HG03558 (cell line): ENCODE measurements around the gene CDYL.
"Not testable (repeated sequence)": the region's sequence is repeated elsewhere in the genome, so short reads cannot be mapped to it uniquely, and the experiment has no call there.

Experiments
- ATAC-seq: cut with Tn5 transposase; IDR thresholded peaks from one replicate; pipeline ENCODE4 v1.9.1; 2021; ENCODE audit warnings: moderate number of reproducible peaks; ENCODE audit not compliant: unreplicated experiment; ENCODE audit errors: extremely low read depth

Gene CDYL

GRCh38 chr6:4828187-4828698 lies 52.0 kb downstream of the CDYL start:
- no peak for ATAC-seq

GRCh38 chr6:4829089-4829488 lies 52.9 kb downstream of the CDYL start:
- no peak for ATAC-seq

GRCh38 chr6:4835540-4835939 lies 59.3 kb downstream of the CDYL start:
- ATAC-seq = not testable (repeated sequence)

GRCh38 chr6:4840169-4840568 lies 64.0 kb downstream of the CDYL start:
- ATAC-seq = no peak

GRCh38 chr6:4844108-4844507 lies 67.9 kb downstream of the CDYL start:
- no peak for ATAC-seq

GRCh38 chr6:4846387-4846786 lies 70.2 kb downstream of the CDYL start:
- ATAC-seq = no peak

- ATAC-seq = no peak
Observed at GRCh38 chr6:4848382-4849068, 72.3 kb downstream of the CDYL start.

GRCh38 chr6:4849226-4850022 lies 73.2 kb downstream of the CDYL start:
- no peak for ATAC-seq

GRCh38 chr6:4851035-4851434 lies 74.8 kb downstream of the CDYL start:
- ATAC-seq = no peak

- not testable (repeated sequence) for ATAC-seq
Observed at GRCh38 chr6:4852186-4852585, 76.0 kb downstream of the CDYL start.

- no peak for ATAC-seq
Observed at GRCh38 chr6:4852938-4853337, 76.7 kb downstream of the CDYL start.

- no peak for ATAC-seq
Observed at GRCh38 chr6:4853349-4853748, 77.1 kb downstream of the CDYL start.

- no peak for ATAC-seq
Observed at GRCh38 chr6:4853782-4854511, 77.7 kb downstream of the CDYL start.

GRCh38 chr6:4856785-4857184 lies 80.6 kb downstream of the CDYL start:
- ATAC-seq = no peak

- no peak for ATAC-seq
Observed at GRCh38 chr6:4858194-4859015, 82.2 kb downstream of the CDYL start.

GRCh38 chr6:4860387-4860786 lies 84.2 kb downstream of the CDYL start:
- no peak for ATAC-seq

GRCh38 chr6:4861564-4861963 lies 85.4 kb downstream of the CDYL start:
- no peak for ATAC-seq

GRCh38 chr6:4864519-4864918 lies 88.3 kb downstream of the CDYL start:
- ATAC-seq = no peak

GRCh38 chr6:4865006-4865405 lies 88.8 kb downstream of the CDYL start:
- not testable (repeated sequence) for ATAC-seq
